Effector CD4-positive, alpha-beta T cell (primary cell): Measurements from ENCODE around the gene WDR31.
"Not testable (repeated sequence)": the region's sequence is repeated elsewhere in the genome, so short reads cannot be mapped to it uniquely, and the experiment has no call there.

Source experiments
- DNase-seq: peaks from one replicate; pipeline ENCODE4 v3.0.0-alpha.2; 2020

Gene WDR31

GRCh38 chr9:113368348-113368981 is 28.4 kb upstream of the WDR31 start:
- no peak for DNase-seq

GRCh38 chr9:113365652-113366051 is 25.6 kb upstream of the WDR31 start:
- DNase-seq, result not testable (repeated sequence)

GRCh38 chr9:113364951-113365350 is 24.9 kb upstream of the WDR31 start:
- no peak for DNase-seq

- DNase-seq, result no peak
Measured at GRCh38 chr9:113363336-113363735, 23.3 kb upstream of the WDR31 start.

- DNase-seq, result no peak
Measured at GRCh38 chr9:113361304-113362018, 21.4 kb upstream of the WDR31 start.

- no peak for DNase-seq
Measured at GRCh38 chr9:113360242-113360842, 20.3 kb upstream of the WDR31 start.

GRCh38 chr9:113359385-113359784 is 19.3 kb upstream of the WDR31 start:
- no peak for DNase-seq

- no peak for DNase-seq
Measured at GRCh38 chr9:113356686-113357292, 16.7 kb upstream of the WDR31 start.

- no peak for DNase-seq
Measured at GRCh38 chr9:113355040-113355596, 15.0 kb upstream of the WDR31 start.

- DNase-seq, result no peak
Measured at GRCh38 chr9:113352411-113352810, 12.3 kb upstream of the WDR31 start.

- DNase-seq, result no peak
Measured at GRCh38 chr9:113352006-113352405, 11.9 kb upstream of the WDR31 start.

- DNase-seq, result no peak
Measured at GRCh38 chr9:113350937-113351336, 10.9 kb upstream of the WDR31 start.

GRCh38 chr9:113350107-113350661 is 10.1 kb upstream of the WDR31 start:
- no peak for DNase-seq

- peak; percentile 8 for DNase-seq
Measured at GRCh38 chr9:113349445-113350094, 9.5 kb upstream of the WDR31 start, which contains the start of gene BSPRY. Gene BSPRY (plus strand): TSS chr9:113349541. CDS start chr9:113349580, 39 bp downstream.

GRCh38 chr9:113349066-113349444 is 9.0 kb upstream of the WDR31 start:
- no peak for DNase-seq

GRCh38 chr9:113348437-113348836 is 8.4 kb upstream of the WDR31 start:
- DNase-seq, result no peak

- DNase-seq, result no peak
Measured at GRCh38 chr9:113345671-113346070, 5.6 kb upstream of the WDR31 start.

- DNase-seq, result no peak
Measured at GRCh38 chr9:113345190-113345589, 5.1 kb upstream of the WDR31 start.

- no peak for DNase-seq
Measured at GRCh38 chr9:113343732-113344231, 3.7 kb upstream of the WDR31 start.

GRCh38 chr9:113341712-113342410 is 1.8 kb upstream of the WDR31 start:
- no peak for DNase-seq

- no peak for DNase-seq
Measured at GRCh38 chr9:113337714-113338113, 2.4 kb downstream of the WDR31 start.

GRCh38 chr9:113331780-113332179 is 8.3 kb downstream of the WDR31 start:
- no peak for DNase-seq
